Stimulated activated CD8-positive, alpha-beta memory T cell treated with anti-CD3 and anti-CD28 coated beads, Interleukin-4, amount 100 ng/mL, for 1 hour (primary cell): ENCODE results near the gene OR6P1.

Experiments used
- DNase-seq, 2 donors: peaks; one replicate each; pipeline ENCODE4 v3.0.0-alpha.2; 2020; ENCODE audit warnings: low read depth in 2 of 2, low spot score in 1 of 2

The OR6P1 gene, protein sequence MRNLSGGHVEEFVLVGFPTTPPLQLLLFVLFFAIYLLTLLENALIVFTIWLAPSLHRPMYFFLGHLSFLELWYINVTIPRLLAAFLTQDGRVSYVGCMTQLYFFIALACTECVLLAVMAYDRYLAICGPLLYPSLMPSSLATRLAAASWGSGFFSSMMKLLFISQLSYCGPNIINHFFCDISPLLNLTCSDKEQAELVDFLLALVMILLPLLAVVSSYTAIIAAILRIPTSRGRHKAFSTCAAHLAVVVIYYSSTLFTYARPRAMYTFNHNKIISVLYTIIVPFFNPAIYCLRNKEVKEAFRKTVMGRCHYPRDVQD

DNA sequence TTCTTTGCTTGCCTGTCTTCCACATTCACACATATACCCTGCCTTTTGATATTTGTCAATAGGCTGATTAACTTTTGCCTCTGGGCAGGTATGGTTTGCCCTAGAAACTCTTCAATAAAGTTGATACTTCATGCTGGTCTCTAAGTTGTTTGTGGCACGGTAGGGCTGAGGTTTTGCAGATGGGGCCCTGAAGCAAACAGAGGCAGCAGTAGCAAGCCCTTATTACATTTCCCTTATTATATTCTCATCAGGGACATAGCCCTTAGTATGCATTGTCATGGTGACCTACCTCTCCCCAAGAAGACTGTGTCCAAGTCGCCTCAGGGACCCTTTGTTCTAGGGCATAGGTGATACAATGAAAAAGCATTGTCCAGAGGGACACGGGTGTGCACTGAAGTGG lies at the start of gene OR6P1:
TSS of gene OR6P1 (minus strand) at position 101 of the 400 bp plus-strand sequence. CDS start 6,976 bp downstream, outside the sequence.
- no peak for DNase-seq

- DNase-seq: no peak
These were observed 43.4 kb upstream of the OR6P1 start for GRCh38 chr1:158613764-158614163.

DNA sequence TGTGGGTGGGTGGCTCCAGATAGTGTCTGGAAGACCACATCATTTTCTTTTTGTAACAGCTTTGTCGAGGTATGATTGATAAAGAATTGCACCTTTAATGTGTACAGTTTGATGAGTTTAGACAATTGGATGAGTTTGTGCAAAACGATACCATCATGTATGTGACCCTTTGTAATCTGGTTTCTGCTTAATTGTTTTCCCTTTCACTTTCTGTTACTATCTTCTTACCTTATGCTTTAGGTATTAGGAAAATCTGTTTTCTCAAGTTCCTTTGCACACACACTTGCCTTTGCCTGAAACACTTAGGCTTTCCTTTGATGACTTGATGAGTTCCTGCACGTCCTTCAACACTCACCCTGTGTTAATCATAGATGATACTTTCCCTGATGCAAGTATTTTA lies 41.5 kb upstream of the OR6P1 start:
- DNase-seq: no peak

DNA sequence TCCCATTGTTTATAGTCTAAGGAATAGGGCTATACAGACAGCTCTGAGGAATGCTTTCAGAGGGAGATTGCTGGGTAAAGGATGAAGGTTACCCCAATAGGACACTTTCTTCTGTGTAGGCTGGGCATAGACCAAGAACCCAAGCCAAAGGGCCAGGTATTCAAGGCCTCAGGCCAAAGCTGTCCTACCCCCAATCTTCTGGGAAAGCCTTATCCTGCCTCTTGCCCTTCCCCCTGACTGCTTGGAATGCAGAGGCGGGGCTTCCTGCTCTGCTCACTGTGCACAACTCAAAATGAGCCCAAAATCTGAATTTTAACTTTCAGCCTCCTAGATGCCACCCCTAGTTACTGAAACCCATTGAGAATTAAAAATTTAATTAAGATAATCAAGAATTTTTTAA lies 36.9 kb upstream of the OR6P1 start:
- no peak for DNase-seq

GRCh38 chr1:158604968-158605367 lies 34.6 kb upstream of the OR6P1 start, which contains the start of gene OR10Z1:
OR10Z1 (plus strand) TSS chr1:158605268; CDS start chr1:158606439, 1,171 bp downstream.
- no peak for DNase-seq

DNA sequence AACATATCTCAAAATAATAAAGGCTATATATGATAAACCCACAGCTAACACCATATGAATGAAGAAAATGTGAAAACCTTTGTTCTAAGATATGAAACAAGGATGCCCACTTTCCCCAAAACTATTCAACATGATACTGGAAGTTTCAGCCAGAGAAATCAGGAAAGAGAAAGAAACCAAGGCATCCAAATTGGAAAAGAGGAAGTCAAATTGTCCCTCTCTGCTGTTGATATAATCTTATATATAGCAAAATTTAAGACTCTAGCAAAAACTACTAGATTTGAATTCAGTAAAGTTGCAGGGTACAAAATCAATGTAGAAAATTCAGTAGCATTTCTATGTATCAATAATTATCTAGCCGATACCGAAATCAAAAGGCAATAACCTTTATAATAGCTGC lies 30.4 kb upstream of the OR6P1 start:
- no peak for DNase-seq

GRCh38 chr1:158586942-158587341 lies 16.6 kb upstream of the OR6P1 start:
- no peak for DNase-seq

DNA sequence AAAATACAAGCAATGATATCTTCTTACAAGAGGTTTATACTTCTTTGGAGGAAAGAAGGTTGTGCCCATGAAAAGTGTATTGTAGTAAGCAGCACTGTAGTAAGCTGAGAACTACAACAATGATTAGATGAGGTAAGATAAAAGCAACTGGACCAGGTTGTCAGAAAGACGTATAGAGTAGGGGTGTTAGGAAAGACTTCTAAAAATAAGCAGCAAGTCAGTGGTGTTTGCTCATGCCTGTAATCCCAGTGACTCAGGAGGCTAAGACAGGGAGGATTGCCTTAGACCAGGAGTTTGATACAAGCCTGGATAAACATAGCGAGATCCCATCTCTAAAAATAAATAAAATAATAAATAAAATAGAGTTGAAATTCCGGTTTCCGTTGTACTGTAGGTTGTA lies 13.6 kb upstream of the OR6P1 start:
- no peak for DNase-seq

DNA sequence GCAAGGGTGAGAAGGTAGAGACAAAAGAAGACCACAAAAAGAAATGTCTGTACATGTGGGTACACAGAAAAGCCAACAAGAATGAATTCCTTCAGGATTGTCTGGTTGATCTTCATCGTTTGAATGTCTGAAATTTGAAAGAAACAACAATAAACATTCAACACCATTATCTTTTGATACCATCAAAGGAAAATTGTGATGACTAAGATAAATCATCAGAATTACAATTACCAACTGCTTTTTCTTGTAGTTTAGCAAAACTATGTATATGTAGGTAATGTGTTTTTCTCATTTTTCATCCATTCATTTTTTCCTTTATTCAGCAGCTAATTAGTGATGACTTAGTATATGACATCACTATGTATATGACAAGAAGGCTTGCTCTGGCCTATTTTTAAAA lies 9.4 kb upstream of the OR6P1 start, which contains the start of gene OR10X1:
TSS of gene OR10X1 (minus strand) at position 167 of the 400 bp plus-strand sequence. CDS start at position 167, 0 bp downstream.
- no peak for DNase-seq

DNA sequence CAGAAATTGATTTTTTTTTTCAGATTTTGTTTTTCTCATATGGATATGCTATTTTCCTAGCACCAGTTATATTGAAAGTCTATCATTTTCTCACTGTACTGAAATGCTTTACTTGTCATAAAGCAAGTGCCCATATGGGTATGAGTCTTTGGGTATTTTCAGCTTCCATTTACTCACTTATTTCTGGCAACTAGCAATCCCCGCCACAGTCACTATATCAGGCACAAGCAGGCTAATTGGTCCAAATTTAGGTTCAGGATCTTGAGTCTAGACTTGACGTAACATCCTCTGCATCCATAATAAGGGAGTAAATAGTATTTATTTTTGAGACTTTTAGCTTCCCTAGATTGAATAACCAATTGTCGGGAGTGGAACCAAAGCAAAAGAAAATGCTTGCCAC lies 7.2 kb upstream of the OR6P1 start:
- DNase-seq: no peak

- DNase-seq: no peak
These were observed 1.8 kb upstream of the OR6P1 start for GRCh38 chr1:158572226-158572625.

- DNase-seq: no peak
These were observed 5.8 kb downstream of the OR6P1 start for GRCh38 chr1:158564608-158565007.

DNA sequence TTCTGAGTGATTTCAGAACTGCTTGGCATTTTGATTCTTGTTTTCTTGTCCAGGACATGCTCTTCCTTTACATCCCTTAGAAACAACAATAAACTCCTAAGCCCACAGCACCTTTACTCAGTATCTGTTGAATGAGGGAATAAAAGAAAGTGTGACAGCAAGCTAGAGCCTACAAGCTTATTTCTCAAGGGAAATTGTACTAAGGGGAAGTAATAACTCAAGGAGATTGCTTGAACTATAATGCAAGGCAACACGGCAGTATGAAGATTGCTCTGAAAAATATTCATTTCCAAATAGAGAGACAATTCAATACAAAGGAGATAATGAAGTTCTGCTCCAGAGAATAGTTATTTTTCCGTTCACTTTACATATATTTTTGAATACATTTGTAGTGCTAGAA lies 6.5 kb downstream of the OR6P1 start:
- DNase-seq: no peak

DNA sequence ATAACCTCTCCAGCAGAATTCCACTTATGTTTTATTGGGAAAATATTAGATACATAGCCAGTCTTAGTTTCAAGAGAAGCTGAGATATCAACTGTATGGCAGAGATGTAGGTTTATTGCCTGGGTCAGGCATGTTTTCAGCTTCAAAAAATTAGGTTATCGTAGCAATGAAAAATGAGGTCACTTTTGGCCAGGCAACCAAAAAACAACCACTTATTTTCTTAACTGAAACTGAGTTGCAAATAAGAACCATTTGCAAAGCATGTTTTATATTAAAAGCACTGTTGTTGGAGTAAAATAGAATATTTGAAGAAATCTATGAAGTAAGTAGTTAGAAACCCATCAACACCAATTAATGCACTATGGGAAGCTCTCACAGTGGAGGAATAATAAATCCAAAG lies 10.7 kb downstream of the OR6P1 start:
- no peak for DNase-seq

GRCh38 chr1:158554352-158554751 lies 16.0 kb downstream of the OR6P1 start, which contains the start of gene OR6Y1:
OR6Y1 (minus strand) TSS chr1:158554405; CDS start chr1:158548105, 6,300 bp downstream.
- no peak for DNase-seq

DNA sequence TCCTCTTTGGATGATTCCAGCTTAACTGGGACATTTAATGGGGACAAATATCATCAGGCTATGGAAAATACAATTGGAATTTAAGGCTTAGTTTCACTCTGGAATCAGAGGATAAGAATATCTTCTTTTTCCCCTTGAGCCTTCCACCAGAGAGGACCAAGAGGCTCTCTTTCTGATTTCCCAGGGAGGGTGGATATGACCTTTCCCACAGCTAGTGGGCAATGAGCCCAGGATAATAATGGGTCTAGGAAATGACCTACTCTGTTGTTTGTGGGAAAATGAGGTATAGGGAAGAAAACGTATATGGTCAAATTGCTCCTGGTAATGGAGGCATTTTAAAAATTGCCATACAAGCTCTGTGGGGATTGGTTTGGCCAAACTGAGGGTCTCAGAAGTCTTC lies 18.1 kb downstream of the OR6P1 start:
- DNase-seq: no peak

DNA sequence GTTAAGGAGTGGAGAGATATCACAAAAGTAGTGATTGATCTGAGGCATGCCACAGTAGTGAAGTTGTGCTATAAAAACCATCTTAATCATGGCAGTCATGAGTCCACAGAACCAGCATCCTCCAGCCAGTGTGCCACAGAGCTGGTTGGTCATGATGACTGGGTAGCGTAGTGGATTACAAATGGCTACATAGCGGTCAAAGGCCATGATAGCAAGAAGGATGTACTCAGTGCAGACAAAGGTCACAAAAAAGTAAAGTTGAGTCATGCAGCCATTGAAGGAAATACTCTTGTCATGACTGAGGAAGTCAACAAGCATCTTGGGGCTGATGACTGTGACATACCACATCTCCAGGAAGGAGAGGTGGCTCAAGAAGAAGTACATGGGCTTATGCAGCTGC lies 22.8 kb downstream of the OR6P1 start:
- no peak for DNase-seq

- DNase-seq: no peak
These were observed 32.8 kb downstream of the OR6P1 start for GRCh38 chr1:158537609-158538008.

DNA sequence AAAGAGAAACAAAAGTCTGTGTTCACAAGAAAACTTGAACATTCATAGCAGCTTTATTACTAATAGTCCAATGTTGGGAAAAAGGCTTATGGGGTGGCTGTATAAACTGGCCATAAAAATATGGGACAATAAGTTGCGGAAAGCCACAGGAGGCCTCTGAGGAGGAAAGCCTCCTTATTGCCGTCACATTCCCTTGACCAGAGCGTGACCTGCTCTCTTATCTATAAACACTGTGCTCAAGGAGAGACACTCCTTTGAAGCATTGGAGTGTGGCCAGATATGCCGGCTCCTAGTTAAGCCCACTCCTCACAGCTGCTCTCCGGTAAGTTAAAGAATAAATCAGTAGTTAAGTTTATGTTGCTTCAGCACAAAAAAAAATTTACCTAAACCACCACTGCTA lies 35.9 kb downstream of the OR6P1 start:
- DNase-seq: no peak

- DNase-seq: no peak
These were observed 43.1 kb downstream of the OR6P1 start for GRCh38 chr1:158527190-158527815.

DNA sequence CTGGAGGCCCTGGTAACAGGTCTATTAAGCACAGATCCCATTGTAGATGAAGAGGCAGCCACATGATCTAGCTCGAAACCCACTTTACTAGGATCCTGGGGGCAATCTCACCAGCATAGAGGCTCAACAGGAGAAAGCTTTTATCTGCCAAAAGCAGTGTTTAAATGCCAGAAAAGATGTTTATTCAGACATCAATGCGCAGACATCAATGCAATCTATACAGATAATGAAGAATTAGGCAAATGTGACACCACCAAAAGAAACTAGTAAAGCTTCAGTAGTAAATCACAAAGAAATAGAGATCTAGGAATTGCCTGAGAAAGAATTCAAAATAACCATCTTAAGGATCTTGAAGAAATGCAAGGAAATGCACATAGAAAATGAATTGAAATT lies 48.7 kb downstream of the OR6P1 start:
- DNase-seq: no peak

- DNase-seq: no peak
These were observed 49.3 kb downstream of the OR6P1 start for GRCh38 chr1:158520955-158521665.
